ENCODE results near the gene AGXT2. TPM values are rescaled to one million over a fixed set of nuclear protein-coding genes. Genes with fewer than 3 reads are reported as not detected.
"Not testable (repeated sequence)": the region's sequence is repeated elsewhere in the genome, so short reads cannot be mapped to it uniquely, and the experiment has no call there.

The AGXT2 gene
- total RNA-seq, 2 donors from 2014 or later = not detected

DNA sequence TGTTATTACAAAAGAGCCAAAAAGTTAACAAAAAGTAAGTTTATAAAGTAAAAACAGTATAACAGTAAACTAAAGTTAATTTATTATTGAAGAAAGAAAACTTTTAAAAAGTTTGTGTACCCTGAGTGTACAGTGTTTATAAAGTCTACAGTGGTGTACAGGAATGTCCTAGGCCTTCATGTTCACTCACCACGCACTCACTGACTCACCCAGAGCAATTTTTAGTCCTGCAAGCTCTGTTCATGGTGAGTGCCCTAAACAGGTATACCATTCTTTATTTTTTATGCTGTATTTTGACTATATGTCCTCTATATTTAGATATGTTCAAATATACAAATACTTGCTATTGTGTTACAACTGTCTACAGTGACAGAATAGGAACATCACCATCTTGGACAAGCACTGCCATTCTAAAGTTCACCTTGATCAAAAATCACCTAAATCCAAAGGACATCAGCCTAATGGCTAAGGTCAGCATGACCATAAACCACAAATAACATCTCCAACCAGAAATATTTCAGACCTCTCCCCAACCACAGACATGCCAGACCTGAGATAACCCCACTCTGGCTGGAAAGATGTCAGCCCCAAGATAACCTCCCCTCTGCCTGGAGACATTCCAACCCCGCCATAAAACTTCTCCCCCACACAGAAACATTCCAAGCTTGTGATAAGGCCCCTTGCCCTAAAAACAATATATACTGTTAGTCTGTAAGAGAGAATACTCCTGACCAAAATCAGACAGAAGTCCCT, 56.1 kb downstream of the AGXT2 start:
- no peak for DNase-seq (ENCODE audit: low spot score)
- intact Hi-C loops (cut with DNase I) = no loop called here

- no peak for DNase-seq (ENCODE audit: low spot score)
Observed at GRCh38 chr5:34986965-34987364, 60.8 kb downstream of the AGXT2 start.

DNA sequence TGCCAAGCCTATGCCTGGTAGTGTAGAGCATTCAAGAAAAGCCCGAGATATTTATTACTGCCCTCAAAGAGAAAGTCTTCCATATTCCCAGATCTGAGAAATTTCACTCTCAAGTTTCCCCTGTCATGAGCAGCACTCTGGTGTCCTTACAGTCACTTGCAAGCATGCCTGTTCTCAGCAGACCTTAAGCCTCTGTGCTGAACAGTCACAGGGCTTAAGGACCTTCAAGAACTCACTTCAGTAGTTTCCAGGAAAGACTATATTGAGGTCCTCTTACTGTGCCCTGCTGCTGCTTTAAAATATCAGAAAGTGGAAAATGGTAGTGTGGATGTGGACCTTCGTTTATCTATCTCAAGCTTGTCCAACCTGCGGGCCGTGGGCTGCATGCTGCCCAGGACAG, 64.9 kb downstream of the AGXT2 start:
- intact Hi-C loops (cut with DNase I) = no loop called here
- DNase-seq (ENCODE audit: low spot score) = no peak

More at GRCh38 chr5:34986965-34987364, 60.8 kb downstream of the AGXT2 start:
- intact Hi-C loops (cut with DNase I) = no loop called here

DNA sequence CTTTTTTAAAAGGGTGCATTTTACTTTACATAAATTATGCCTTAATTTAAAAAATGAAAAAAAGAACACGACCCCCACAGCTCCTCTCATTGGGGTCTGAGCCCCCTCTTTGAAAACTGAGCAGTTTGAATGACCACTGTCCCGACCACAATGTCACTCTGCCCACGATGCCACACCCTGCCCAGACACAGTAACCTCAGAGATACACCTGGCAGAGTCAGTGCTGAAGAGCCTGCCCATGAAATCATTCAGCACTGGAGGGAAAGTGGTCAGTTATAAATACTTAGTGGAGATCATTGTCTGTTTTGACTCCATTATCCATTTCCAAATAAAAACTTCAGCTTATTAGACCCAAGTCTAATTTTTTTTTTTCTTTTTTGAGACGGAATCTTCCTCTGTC, 69.1 kb downstream of the AGXT2 start:
- intact Hi-C loops (cut with DNase I) = no loop called here
- no peak for DNase-seq (ENCODE audit: low spot score)

- intact Hi-C loops (cut with DNase I) = no loop called here
- DNase-seq (ENCODE audit: low spot score) = no peak
Observed at GRCh38 chr5:34977934-34978613, 69.7 kb downstream of the AGXT2 start.

DNA sequence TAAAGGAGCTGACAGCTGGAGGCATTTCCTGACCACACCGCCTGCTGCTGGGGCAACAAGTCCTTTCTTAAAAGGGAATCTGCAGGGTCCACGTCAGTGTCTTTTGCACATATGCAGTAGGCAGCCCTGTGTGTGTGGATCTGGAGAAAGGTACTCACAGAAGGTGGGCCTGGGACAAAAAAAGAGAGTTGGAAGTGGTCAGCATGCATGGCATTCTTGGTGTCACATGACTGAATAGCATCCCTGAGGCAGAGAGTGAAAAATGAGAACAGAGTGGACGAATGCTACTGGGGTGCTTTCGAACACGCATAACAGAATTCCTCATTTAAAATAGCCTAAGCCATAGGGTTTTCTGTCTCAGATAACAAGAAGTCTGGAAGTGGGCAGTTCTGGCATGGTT, 71.4 kb downstream of the AGXT2 start:
- DNase-seq (ENCODE audit: low spot score) = no peak
- intact Hi-C loops (cut with DNase I) = no loop called here

DNA sequence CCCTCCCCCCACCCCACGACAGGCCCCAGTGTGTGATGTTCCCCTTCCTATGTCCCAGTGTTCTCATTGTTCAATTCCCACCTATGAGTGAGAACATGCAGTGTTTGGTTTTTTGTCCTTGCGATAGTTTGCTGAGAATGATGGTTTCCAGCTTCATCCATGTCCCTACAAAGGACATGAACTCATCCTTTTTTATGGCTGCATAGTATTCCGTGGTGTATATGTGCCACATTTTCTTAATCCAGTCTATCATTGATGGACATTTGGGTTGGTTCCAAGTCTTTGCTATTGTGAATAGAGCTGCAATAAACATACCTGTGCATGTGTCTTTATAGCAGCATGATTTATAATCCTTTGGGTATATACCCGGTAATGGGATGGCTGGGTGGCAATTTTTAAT, 76.1 kb downstream of the AGXT2 start:
- intact Hi-C loops (cut with DNase I); DNase-seq (ENCODE audit: low spot score): not testable (repeated sequence)

- DNase-seq (ENCODE audit: low spot score) = no peak
- intact Hi-C loops (cut with DNase I) = no loop called here
Observed at GRCh38 chr5:34970552-34970951, 77.2 kb downstream of the AGXT2 start.

GRCh38 chr5:34968258-34968657, 79.5 kb downstream of the AGXT2 start:
- intact Hi-C loops (cut with DNase I) = no loop called here

DNA sequence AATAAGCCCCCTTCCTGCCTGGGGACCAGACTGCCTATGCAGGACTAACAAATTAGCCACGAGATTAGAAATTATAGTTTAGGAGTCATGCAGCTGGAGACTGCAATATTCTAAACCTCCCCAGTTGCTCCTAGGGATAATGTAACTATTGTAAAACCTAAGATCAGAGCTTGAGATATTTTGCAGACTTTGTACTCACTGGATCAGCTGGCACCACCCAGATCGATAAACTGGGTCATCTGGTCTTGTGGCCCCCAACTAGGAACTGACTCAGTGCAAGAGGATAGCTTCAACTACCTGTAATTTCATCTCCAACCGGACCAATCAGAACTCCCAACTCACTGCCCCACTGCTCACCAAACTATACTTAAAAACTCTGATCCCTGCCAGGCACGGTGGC, 80.2 kb downstream of the AGXT2 start:
- no peak for DNase-seq (ENCODE audit: low spot score)
- intact Hi-C loops (cut with DNase I) = no loop called here

More at GRCh38 chr5:34968258-34968657, 79.5 kb downstream of the AGXT2 start:
- no peak for DNase-seq (ENCODE audit: low spot score)

- DNase-seq (ENCODE audit: low spot score) = no peak
- intact Hi-C loops (cut with DNase I) = no loop called here
Observed at GRCh38 chr5:34959323-34959722, 88.4 kb downstream of the AGXT2 start.

DNA sequence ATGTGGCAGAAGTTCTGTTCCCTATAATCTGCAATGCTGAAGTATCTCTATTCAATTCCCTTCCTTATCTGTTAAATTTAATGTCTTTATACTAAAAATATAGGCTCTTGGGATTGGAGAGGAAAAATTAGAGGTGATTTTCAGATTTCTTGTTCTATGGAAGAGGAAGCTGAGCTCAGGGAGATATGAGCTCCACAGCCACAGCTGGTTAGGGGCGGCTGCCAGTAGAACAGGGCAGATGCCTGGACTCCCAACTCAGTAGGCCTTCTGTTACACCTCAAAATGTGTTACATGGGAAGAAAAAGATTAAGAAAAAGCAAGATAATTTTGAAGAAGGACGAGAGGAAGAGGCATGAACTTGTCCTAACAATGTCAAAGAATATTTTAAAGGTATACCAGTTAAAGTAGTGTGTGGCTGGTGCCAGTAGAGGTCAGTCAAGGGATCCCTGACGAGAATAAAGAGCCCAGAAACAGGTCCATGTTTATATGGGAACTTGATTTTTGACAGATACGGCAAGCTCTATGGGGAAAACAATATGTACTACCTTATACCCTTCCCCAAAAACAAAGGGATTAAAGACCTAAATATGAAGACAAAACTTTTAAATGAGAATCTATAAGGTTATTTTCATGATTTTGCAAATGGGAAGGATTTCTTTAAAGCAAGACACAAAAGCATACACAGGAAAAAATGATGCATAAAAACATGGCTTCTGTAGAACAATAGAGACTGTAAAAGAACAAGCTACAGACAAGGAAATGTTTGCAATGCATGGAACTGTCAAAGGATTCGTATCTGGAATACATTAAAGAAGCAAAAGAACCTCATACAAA, 89.7 kb downstream of the AGXT2 start:
- intact Hi-C loops (cut with DNase I) = no loop called here
- DNase-seq (ENCODE audit: low spot score) = no peak

GRCh38 chr5:34957321-34957720, 90.4 kb downstream of the AGXT2 start:
- intact Hi-C loops (cut with DNase I) = no loop called here
- no peak for DNase-seq (ENCODE audit: low spot score)

Other genes with a start within 250 kb of the AGXT2 start
- under 1 TPM in 1 of 2 donors, not detected in 1; 0.74 TPM for gene TTC23L, start 208.8 kb downstream of the AGXT2 start, total RNA-seq
- 10 to 100 TPM; 15.8 to 18.2 TPM for gene RAD1, start 132.4 kb downstream of the AGXT2 start, total RNA-seq
- 10 to 100 TPM; 20.4 to 24.8 TPM for gene BRIX1, start 132.2 kb downstream of the AGXT2 start, total RNA-seq
- 10 to 100 TPM; 49.3 to 59.0 TPM for gene DNAJC21, start 118.4 kb downstream of the AGXT2 start, total RNA-seq
- 1 to 10 TPM in 1 of 2 donors, under 1 TPM in 1; 0.86 to 2.5 TPM for gene PRLR, start 182.5 kb upstream of the AGXT2 start, total RNA-seq

All from posterior vena cava (tissue), 2 donors.